ENCODE results near the gene P3H2. TPM values are rescaled to one million over a fixed set of nuclear protein-coding genes. Genes with fewer than 3 reads are reported as not detected.

P3H2 gene
- total RNA-seq, 2 donors from 2014 or later = 285 to 322 TPM

- Mint-ChIP-seq H3K36me3 (ENCODE audit: low read depth) (peaks cover 17% of the 10 kb centered on the region), H3K4me1 (peaks cover 46% of the 10 kb centered on the region), H3K9me3 (no peaks in the 10 kb centered on the region), H3K27ac (peak overlapping the region; percentile 1), H3K4me3 (no peak overlapping the region), H3K27me3 (ENCODE audit: insufficient read depth) (no peaks in the 10 kb centered on the region)
- no peaks in the 10 kb centered on the region for H3K27me3 ChIP-seq (ENCODE audit: control insufficient read depth, insufficient read depth, low read length, poor library complexity, severe bottlenecking)
- DNase-seq = no peak
- peaks cover 20% of the 10 kb centered on the region for H3K4me1 ChIP-seq (ENCODE audit: control insufficient read depth, insufficient read depth, low read length)
- H3K27ac ChIP-seq (ENCODE audit: low read depth, low read length) = no peak overlapping the region
- H3K9ac ChIP-seq (ENCODE audit: extremely low read depth, low read length, poor library complexity, severe bottlenecking) = no peak overlapping the region
- peaks cover 55% of the 10 kb centered on the region for H3K36me3 ChIP-seq (ENCODE audit: control insufficient read depth, insufficient read depth, low read length)
- H3K4me3 ChIP-seq (ENCODE audit: low read length) = peak overlapping the region; percentile 25
- TF ChIP-seq, protein P1, sequence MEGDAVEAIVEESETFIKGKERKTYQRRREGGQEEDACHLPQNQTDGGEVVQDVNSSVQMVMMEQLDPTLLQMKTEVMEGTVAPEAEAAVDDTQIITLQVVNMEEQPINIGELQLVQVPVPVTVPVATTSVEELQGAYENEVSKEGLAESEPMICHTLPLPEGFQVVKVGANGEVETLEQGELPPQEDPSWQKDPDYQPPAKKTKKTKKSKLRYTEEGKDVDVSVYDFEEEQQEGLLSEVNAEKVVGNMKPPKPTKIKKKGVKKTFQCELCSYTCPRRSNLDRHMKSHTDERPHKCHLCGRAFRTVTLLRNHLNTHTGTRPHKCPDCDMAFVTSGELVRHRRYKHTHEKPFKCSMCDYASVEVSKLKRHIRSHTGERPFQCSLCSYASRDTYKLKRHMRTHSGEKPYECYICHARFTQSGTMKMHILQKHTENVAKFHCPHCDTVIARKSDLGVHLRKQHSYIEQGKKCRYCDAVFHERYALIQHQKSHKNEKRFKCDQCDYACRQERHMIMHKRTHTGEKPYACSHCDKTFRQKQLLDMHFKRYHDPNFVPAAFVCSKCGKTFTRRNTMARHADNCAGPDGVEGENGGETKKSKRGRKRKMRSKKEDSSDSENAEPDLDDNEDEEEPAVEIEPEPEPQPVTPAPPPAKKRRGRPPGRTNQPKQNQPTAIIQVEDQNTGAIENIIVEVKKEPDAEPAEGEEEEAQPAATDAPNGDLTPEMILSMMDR (conservative IDR thresholded peaks at IDR 0.05) = no peak
- no peaks in the 10 kb centered on the region for H3K9me3 ChIP-seq (ENCODE audit: control insufficient read depth, low read length)
- 83% methylated on average over 2 of the region's 2 CpGs; no CpG with 5 or more reads in 1 of the 2 experiments for WGBS, 2 experiments (ENCODE audit: insufficient coverage in 1 of 2, insufficient read length in 1 of 2)
Measured at GRCh38 chr3:190010486-190010885, 110.2 kb downstream of the P3H2 start.

GRCh38 chr3:190009614-190010013, 111.1 kb downstream of the P3H2 start:
- Mint-ChIP-seq H3K4me1 (peaks cover 40% of the 10 kb centered on the region), H3K36me3 (ENCODE audit: low read depth) (peaks cover 19% of the 10 kb centered on the region)

GRCh38 chr3:190008432-190008831, 112.3 kb downstream of the P3H2 start:
- H3K4me1 Mint-ChIP-seq = peaks cover 28% of the 10 kb centered on the region
- Histone ChIP-seq H3K9me3 (ENCODE audit: control insufficient read depth, low read length) (no peaks in the 10 kb centered on the region), H3K36me3 (ENCODE audit: control insufficient read depth, insufficient read depth, low read length) (peaks cover 62% of the 10 kb centered on the region), H3K27ac (ENCODE audit: low read depth, low read length) (no peak overlapping the region), H3K4me3 (ENCODE audit: low read length) (no peak overlapping the region), H3K4me1 (ENCODE audit: control insufficient read depth, insufficient read depth, low read length) (peaks cover 11% of the 10 kb centered on the region), H3K9ac (ENCODE audit: extremely low read depth, low read length, poor library complexity, severe bottlenecking) (no peak overlapping the region), H3K27me3 (ENCODE audit: control insufficient read depth, insufficient read depth, low read length, poor library complexity, severe bottlenecking) (no peaks in the 10 kb centered on the region)
- WGBS, 2 experiments (ENCODE audit: insufficient coverage in 1 of 2, insufficient read length in 1 of 2) = 88 to 100% methylated on average over 1 to 2 of the region's 2 CpGs
- no peaks in the 10 kb centered on the region for H3K27me3 Mint-ChIP-seq (ENCODE audit: insufficient read depth)
- H3K36me3 Mint-ChIP-seq (ENCODE audit: low read depth) = peaks cover 23% of the 10 kb centered on the region
- TF ChIP-seq, protein P1 (conservative IDR thresholded peaks at IDR 0.05) = no peak
- DNase-seq = no peak
- H3K9me3 Mint-ChIP-seq = no peaks in the 10 kb centered on the region
- no peak overlapping the region for H3K4me3 Mint-ChIP-seq
- H3K27ac Mint-ChIP-seq = no peak overlapping the region

More at GRCh38 chr3:190009614-190010013, 111.1 kb downstream of the P3H2 start:
- Histone ChIP-seq H3K4me1 (ENCODE audit: control insufficient read depth, insufficient read depth, low read length) (peaks cover 18% of the 10 kb centered on the region), H3K9ac (ENCODE audit: extremely low read depth, low read length, poor library complexity, severe bottlenecking) (no peak overlapping the region), H3K4me3 (ENCODE audit: low read length) (no peak overlapping the region), H3K9me3 (ENCODE audit: control insufficient read depth, low read length) (no peaks in the 10 kb centered on the region), H3K27me3 (ENCODE audit: control insufficient read depth, insufficient read depth, low read length, poor library complexity, severe bottlenecking) (no peaks in the 10 kb centered on the region), H3K36me3 (ENCODE audit: control insufficient read depth, insufficient read depth, low read length) (peaks cover 63% of the 10 kb centered on the region), H3K27ac (ENCODE audit: low read depth, low read length) (no peak overlapping the region)
- H3K27ac Mint-ChIP-seq = no peak overlapping the region
- H3K4me3 Mint-ChIP-seq = no peak overlapping the region
- TF ChIP-seq, protein P1 (conservative IDR thresholded peaks at IDR 0.05) = no peak
- no peak for DNase-seq
- no peaks in the 10 kb centered on the region for H3K9me3 Mint-ChIP-seq
- no peaks in the 10 kb centered on the region for H3K27me3 Mint-ChIP-seq (ENCODE audit: insufficient read depth)
- WGBS, 2 experiments (ENCODE audit: insufficient coverage in 1 of 2, insufficient read length in 1 of 2) = 87% methylated on average over 1 of the region's 1 CpG; no CpG with 5 or more reads in 1 of the 2 experiments

Data from endodermal cell (in vitro differentiated cells).